K562 (cell line): ENCODE results near the gene TAF4. TPM values are rescaled to one million over a fixed set of nuclear protein-coding genes. Genes with fewer than 3 reads are reported as not detected.

ENCODE experiments used
- ATAC-seq: fragments of 200-7000 bp; cut with Tn5 transposase; 3 replicates; pipeline ENCODE4 v1.9.1; 2020; ENCODE audit warnings: moderate library complexity
- BruUV-seq: library from RNA; stranded (reverse); fragments of 400-500 nt; replicated peaks from 2 replicates; lab custom pipeline; 2021; lab: Mats Ljungman, UMichigan
- CTCF ChIA-PET: fragments of 300-600 bp; formaldehyde crosslinking; extraction: SDS; loops from one replicate; lab custom pipeline; 2021; ENCODE audit warnings: low intra/inter-chr PET ratio; lab: Yijun Ruan, JAX
- POLR2A ChIA-PET: fragments of 300-600, 350-650 bp; sonication (Branson Sonifier 250); formaldehyde crosslinking; extraction: SDS; loops from one replicate; lab custom pipeline; 2021; ENCODE audit warnings: antibody characterized with exemption, inconsistent platforms; lab: Yijun Ruan, JAX
- DNase-seq, 4 experiments: peaks; one replicate each; pipeline versions ENCODE4 v3.0.0 to v3.0.0-alpha.2; 2011 to 2018; ENCODE audit warnings: low spot score in 3 of 4, mixed read lengths in 3 of 4; ENCODE audit errors: extremely low read depth in 1 of 4
- FAIRE-seq: peaks from 2 replicates; lab custom pipeline; 2011; peaks lifted over from hg19 to GRCh38; lab: Jason Lieb, UNC
- H2AFZ ChIP-seq: 2 replicates; pipeline ENCODE4 v1.6.0; 2011; ENCODE audit warnings: low read depth, low read length, control low read depth, inconsistent platforms
- H3K27ac ChIP-seq: fragments of 200-600 bp; 3 replicates; pipeline ENCODE4 v1.8.0; 2011; ENCODE audit warnings: low read depth, mild to moderate bottlenecking, control low read depth, inconsistent platforms, low read length, moderate library complexity, mixed read lengths; ENCODE audit errors: extremely low read depth
- H3K27me3 ChIP-seq, 2 experiments: fragments of 300-600 bp in 1 of 2; 2 replicates in 1 of 2; 3 replicates in 1 of 2; pipeline versions ENCODE4 v1.6.0 to v1.8.0; 2011; ENCODE audit warnings: inconsistent platforms in 2 of 2, low read length in 2 of 2, mild to moderate bottlenecking in 1 of 2, mixed read lengths in 1 of 2, moderate library complexity in 1 of 2; ENCODE audit not compliant: control insufficient read depth in 2 of 2, insufficient read depth in 2 of 2
- H3K36me3 ChIP-seq: fragments of 300-600 bp; 3 replicates; pipeline ENCODE4 v1.8.0; 2011; ENCODE audit warnings: mild to moderate bottlenecking, low read length, inconsistent platforms; ENCODE audit not compliant: control insufficient read depth, insufficient read depth
- H3K4me1 ChIP-seq, 2 experiments: fragments of 200-600 bp in 1 of 2; replicated peaks in 1 of 2; 2 replicates in 1 of 2; 3 replicates in 1 of 2; pipeline versions ENCODE4 v1.5.1 to v1.8.0; 2011; ENCODE audit warnings: inconsistent platforms in 2 of 2, low read length in 2 of 2, mild to moderate bottlenecking in 1 of 2, mixed read lengths in 1 of 2, moderate library complexity in 1 of 2; ENCODE audit not compliant: control insufficient read depth in 2 of 2, insufficient read depth in 2 of 2
- H3K4me2 ChIP-seq: 2 replicates; pipeline ENCODE4 v1.6.1; 2011; ENCODE audit warnings: low read length, control low read depth, inconsistent platforms, mixed read lengths; ENCODE audit not compliant: insufficient read depth
- H3K4me3 ChIP-seq: fragments of 200-600 bp; sonication (generic), shearing (Covaris generic); 2 replicates; pipeline ENCODE4 v1.5.1; 2016; ENCODE audit warnings: control low read depth, inconsistent platforms
- H3K79me2 ChIP-seq: fragments of 200-600 bp; 3 replicates; pipeline ENCODE4 v1.8.0; 2011; ENCODE audit warnings: low read length, inconsistent platforms; ENCODE audit not compliant: control insufficient read depth, insufficient read depth
- H3K9ac ChIP-seq, 2 experiments: 2 replicates each; pipeline versions ENCODE4 v1.6.0 to v1.6.1; 2011; ENCODE audit warnings: low read depth in 2 of 2, low read length in 2 of 2, control low read depth in 1 of 2, inconsistent platforms in 1 of 2, mild to moderate bottlenecking in 1 of 2, mixed read lengths in 1 of 2; ENCODE audit not compliant: insufficient read depth in 1 of 2
- H3K9me1 ChIP-seq: one replicate; pipeline ENCODE4 v1.6.0; 2011; ENCODE audit warnings: inconsistent platforms, mild to moderate bottlenecking, low read length, moderate library complexity; ENCODE audit not compliant: control insufficient read depth, insufficient read depth
- H3K9me3 ChIP-seq: replicated peaks from 2 replicates; pipeline ENCODE4 v1.5.1; 2011; ENCODE audit warnings: low read depth, low read length, inconsistent platforms; ENCODE audit not compliant: control insufficient read depth, insufficient read depth
- H4K20me1 ChIP-seq: replicated peaks from 2 replicates; pipeline ENCODE4 v1.6.1; 2011; ENCODE audit warnings: low read length, inconsistent platforms, mixed read lengths; ENCODE audit not compliant: control insufficient read depth, insufficient read depth
- DIDO1 ChIP-seq: fragments of 450-650 bp; IDR thresholded peaks from 2 replicates; pipeline ENCODE4 v1.6.1; 2016; ENCODE audit warnings: low read depth, missing biosample characterization, missing genetic modification characterization
- EP300 ChIP-seq: IDR thresholded peaks from 2 replicates; pipeline ENCODE4 v1.6.1; 2012; ENCODE audit warnings: low read length, improper control_type of control experiment
- GATAD2A ChIP-seq: fragments of 450-650 bp; IDR thresholded peaks from 2 replicates; pipeline ENCODE4 v1.6.1; 2017
- HMBOX1 ChIP-seq: sonication (generic); IDR thresholded peaks from 2 replicates; pipeline ENCODE4 v1.6.1; 2016
- HMGXB4 ChIP-seq: sonication (generic); formaldehyde crosslinking; IDR thresholded peaks from 2 replicates; pipeline ENCODE4 v1.8.1; 2023; ENCODE audit warnings: mild to moderate bottlenecking, missing genetic modification reagents
- NFYB ChIP-seq: IDR thresholded peaks from 2 replicates; pipeline ENCODE4 v1.6.1; 2011; ENCODE audit warnings: mild to moderate bottlenecking, moderate library complexity; ENCODE audit not compliant: insufficient read length; ENCODE audit errors: extremely low read depth
- PHF20 ChIP-seq: fragments of 450-650 bp; IDR thresholded peaks from 2 replicates; pipeline ENCODE4 v1.6.1; 2018; ENCODE audit not compliant: partially characterized antibody
- PHTF2 ChIP-seq: fragments of 250-450 bp; sonication (Bioruptor Pico); IDR thresholded peaks from 2 replicates; pipeline ENCODE4 v1.5.0; 2021; ENCODE audit warnings: mild to moderate bottlenecking
- SIRT6 ChIP-seq: IDR thresholded peaks from one replicate; pipeline ENCODE4 v1.6.1; 2012; ENCODE audit warnings: low read depth, mild to moderate bottlenecking, control low read depth, inconsistent platforms, low read length, moderate library complexity
- SOX6 ChIP-seq: fragments of 450-650 bp; IDR thresholded peaks from 2 replicates; pipeline ENCODE4 v1.6.1; 2014; ENCODE audit warnings: mild to moderate bottlenecking
- TRIM28 ChIP-seq: fragments of 450-650 bp; IDR thresholded peaks from 2 replicates; pipeline ENCODE4 v1.6.1; 2017
- TSC22D4 ChIP-seq: fragments of 450-650 bp; IDR thresholded peaks from 2 replicates; pipeline ENCODE4 v1.6.1; 2016; ENCODE audit warnings: missing genetic modification characterization, missing biosample characterization, control low read depth
- USF2 ChIP-seq: sonication (generic); formaldehyde crosslinking; IDR thresholded peaks from 2 replicates; pipeline ENCODE4 v1.5.0; 2020; ENCODE audit warnings: missing genetic modification reagents
- ZBTB26 ChIP-seq: fragments of 450-650 bp; formaldehyde crosslinking; IDR thresholded peaks from 2 replicates; pipeline ENCODE4 v1.4.0; 2022; ENCODE audit warnings: missing genetic modification characterization
- ZMIZ1 ChIP-seq, 2 experiments: fragments of 150-350 bp in 1 of 2; IDR thresholded peaks; 2 replicates each; pipeline ENCODE4 v1.6.1; 2012 to 2016; ENCODE audit warnings: low read depth in 2 of 2, low read length in 2 of 2, mild to moderate bottlenecking in 1 of 2, moderate library complexity in 1 of 2
- ZNF57 ChIP-seq: fragments of 450-650 bp; formaldehyde crosslinking; IDR thresholded peaks from 2 replicates; pipeline ENCODE4 v1.4.0; 2020; ENCODE audit warnings: mild to moderate bottlenecking, moderate library complexity
- ZNF785 ChIP-seq: fragments of 250-450 bp; sonication (Bioruptor Pico); IDR thresholded peaks from 2 replicates; pipeline ENCODE4 v1.4.0; 2020; ENCODE audit warnings: mild to moderate bottlenecking
- WGBS: fragments of 100-300 bp; shearing (Covaris generic); methylation state at CpG from one replicate; pipeline ENCODE4 v1.1.6; 2016; ENCODE audit warnings: low coverage, mixed read lengths; ENCODE audit not compliant: insufficient coverage; ENCODE audit errors: missing lambda C conversion rate; 5-methylcytosine and 5-hydroxymethylcytosine counted together
- in situ Hi-C: fragments of 300-500 bp; cut with MboI; formaldehyde crosslinking; loops from 4 replicates; pipeline ENCODE4 v1.15.0; 2018; ENCODE audit warnings: inconsistent platforms, mixed read lengths
- intact Hi-C: fragments of 100-400 bp; cut with micrococcal nuclease; formaldehyde crosslinking; loops from 2 replicates; pipeline ENCODE4 v1.14.2; 2022
- polyA plus RNA-seq, 8 experiments: library from polyadenylated mRNA; depleted of rRNA in 4 of 8; stranded (reverse) in 5 of 8; unstranded in 3 of 8; fragments of >200 nt; fragmentation: Nextera tagmentation in 2 of 8; fragmentation: Illumina TruSeq in 1 of 8; extraction: Ambion mirVana in 2 of 8; extraction: Trizol in 1 of 8; gene quantifications; 2 replicates each; pipeline versions ENCODE4 v1.2.1 to v1.2.3, GENCODE V29; 2011 to 2014; ENCODE audit warnings: inconsistent platforms in 1 of 8, missing spikeins in 1 of 8
- total RNA-seq, 7 experiments: library from RNA; depleted of rRNA in 6 of 7; stranded (reverse); fragments of >200 nt in 6 of 7; fragmentation: Illumina TruSeq in 2 of 7; extraction: Trizol in 2 of 7; gene quantifications; 2 replicates each; pipeline versions ENCODE4 v1.2.1 to v1.2.3, GENCODE V29; 2011 to 2021; ENCODE audit warnings: low replicate concordance in 1 of 7

The TAF4 gene
- total and polyA plus RNA-seq, 9 of the 15 experiments (the other 6 are each of a cell fraction or from before 2014, with no cell fraction given): 0.44 to 28.3 (median 5.6) TPM

- ChIA-PET POLR2A (no interaction called here), CTCF (no interaction called here)
- Histone ChIP-seq H3K9ac (no peak overlapping the region), H4K20me1 (no peaks in the 10 kb centered on the region), H3K4me2 (no peak overlapping the region), H3K4me3 (no peak overlapping the region), H3K36me3 (no peaks in the 10 kb centered on the region), H3K9me3 (no peaks in the 10 kb centered on the region; the same call in none of the 2 replicates), H3K79me2 (no peaks in the 10 kb centered on the region), H3K9me1 (no peaks in the 10 kb centered on the region), H3K27me3 (peaks cover 0 to 14% of the 10 kb centered on the region in 2 experiments; a peak in 2 of 5 replicates), H2AFZ (no peak overlapping the region), H3K27ac (no peak overlapping the region), H3K4me1 (peaks cover 0 to 20% of the 10 kb centered on the region in 2 experiments; a peak in 2 of 5 replicates)
- no peak for FAIRE-seq
- no peak for DNase-seq
- in situ Hi-C loops (no loop called here), intact Hi-C loops (no loop called here)
- 24% methylated on average over 5 of the region's 9 CpGs for WGBS
- ATAC-seq: no peak
- BruUV-seq: no TSS peak
- no peak for TF ChIP-seq DIDO1
- TF ChIP-seq SOX6: no peak
- no peak for TF ChIP-seq EP300
- TF ChIP-seq TSC22D4 (tag): no peak
- TF ChIP-seq ZMIZ1 (IDR thresholded peaks at IDR 0.05; ENCODE audit: low read depth in 2 of 2, low read length in 2 of 2): no peak
- no peak for TF ChIP-seq GATAD2A
- TF ChIP-seq TRIM28: no peak
- no peak for TF ChIP-seq SIRT6
- no peak for TF ChIP-seq ZNF785 (CRISPR knock-in tag)
- TF ChIP-seq USF2 (CRISPR knock-in tag): no peak
- no peak for TF ChIP-seq PHF20
- no peak for TF ChIP-seq NFYB
- TF ChIP-seq ZNF57 (CRISPR knock-in tag): no peak
- TF ChIP-seq ZBTB26 (CRISPR knock-in tag): no peak
- TF ChIP-seq HMBOX1: no peak
- no peak for TF ChIP-seq PHTF2
- TF ChIP-seq HMGXB4: no peak
Measured at GRCh38 chr20:61963149-61963548, 102.5 kb downstream of the TAF4 start.
